ENCODE results near the gene EDDM3A.
"Not testable (repeated sequence)": the region's sequence is repeated elsewhere in the genome, so short reads cannot be mapped to it uniquely, and the experiment has no call there.

The EDDM3A gene

GRCh38 chr14:20733684-20734429 lies 11.8 kb upstream of the EDDM3A start:
- no peak for DNase-seq

GRCh38 chr14:20734430-20734806 lies 11.3 kb upstream of the EDDM3A start:
- no peak for DNase-seq

GRCh38 chr14:20738292-20738691 lies 7.4 kb upstream of the EDDM3A start:
- DNase-seq, result not testable (repeated sequence)

GRCh38 chr14:20742132-20742531 lies 3.6 kb upstream of the EDDM3A start:
- no peak for DNase-seq

- DNase-seq, result no peak
Measured at GRCh38 chr14:20743556-20743955, 2.1 kb upstream of the EDDM3A start.

- DNase-seq, result no peak
Measured at GRCh38 chr14:20746566-20746965, 879 bp downstream of the EDDM3A start.

- no peak for DNase-seq
Measured at GRCh38 chr14:20748439-20748838, 2.8 kb downstream of the EDDM3A start.

- no peak for DNase-seq
Measured at GRCh38 chr14:20750194-20750593, 4.5 kb downstream of the EDDM3A start.

GRCh38 chr14:20751963-20752562 lies 6.4 kb downstream of the EDDM3A start:
- no peak for DNase-seq

GRCh38 chr14:20754308-20754707 lies 8.6 kb downstream of the EDDM3A start:
- no peak for DNase-seq

GRCh38 chr14:20755037-20755436 lies 9.3 kb downstream of the EDDM3A start:
- no peak for DNase-seq

- no peak for DNase-seq
Measured at GRCh38 chr14:20757965-20758364, 12.3 kb downstream of the EDDM3A start.

GRCh38 chr14:20759465-20759864 lies 13.8 kb downstream of the EDDM3A start:
- DNase-seq, result not testable (repeated sequence)

GRCh38 chr14:20760950-20761349 lies 15.3 kb downstream of the EDDM3A start:
- no peak for DNase-seq

GRCh38 chr14:20768593-20768892 lies 22.9 kb downstream of the EDDM3A start:
- DNase-seq, result no peak

- no peak for DNase-seq
Measured at GRCh38 chr14:20769421-20769820, 23.7 kb downstream of the EDDM3A start.

GRCh38 chr14:20772650-20773049 lies 27.0 kb downstream of the EDDM3A start:
- no peak for DNase-seq

- no peak for DNase-seq
Measured at GRCh38 chr14:20774258-20774824, 28.7 kb downstream of the EDDM3A start.

- no peak for DNase-seq
Measured at GRCh38 chr14:20775043-20775442, 29.4 kb downstream of the EDDM3A start.

- DNase-seq, result no peak
Measured at GRCh38 chr14:20775901-20776300, 30.2 kb downstream of the EDDM3A start.

GRCh38 chr14:20781803-20782202 lies 36.1 kb downstream of the EDDM3A start:
- DNase-seq, result no peak

GRCh38 chr14:20782280-20782890 lies 36.7 kb downstream of the EDDM3A start:
- no peak for DNase-seq

- no peak for DNase-seq
Measured at GRCh38 chr14:20787025-20787424, 41.3 kb downstream of the EDDM3A start.

GRCh38 chr14:20789230-20789813 lies 43.6 kb downstream of the EDDM3A start:
- DNase-seq, result no peak

Measured in NCI-H748 treated with DMSO at 0.1 percent for 48 hours (cell line).